ENCODE results near the gene RAI1.

GRCh38 chr17:17783116-17783824, 102.0 kb downstream of the RAI1 start:
- TF ChIP-seq CTCF (IDR thresholded peaks at IDR 0.05 in 8 of 11, conservative IDR thresholded peaks at IDR 0.05 in 3 of 11) (peak in 4 of 11 experiments; percentile 9 to 38 (median 34)), POLR2AphosphoS5 (IDR thresholded peaks at IDR 0.05) (peak in 2 of 3 donors; percentile 43 to 59), POLR2A (IDR thresholded peaks at IDR 0.05) (no peak)

Measured in spleen (tissue), 7 donors.